Retinal pigment epithelial cell (primary cell): ENCODE data around the gene PCSK6.

ENCODE experiments used
- DNase-seq: peaks from one replicate; pipeline ENCODE4 v3.0.0-alpha.2; 2010; ENCODE audit warnings: low read depth
- H3K4me3 ChIP-seq: 2 replicates; pipeline ENCODE4 v1.5.1; 2011; ENCODE audit warnings: mild to moderate bottlenecking, low read length, control low read depth, moderate library complexity
- TF ChIP-seq, protein P1 (sequence below): conservative IDR thresholded peaks from 2 replicates; pipeline ENCODE4 v1.5.1; 2011; ENCODE audit warnings: low read depth, low read length, control low read depth, inconsistent platforms

Gene PCSK6

DNA sequence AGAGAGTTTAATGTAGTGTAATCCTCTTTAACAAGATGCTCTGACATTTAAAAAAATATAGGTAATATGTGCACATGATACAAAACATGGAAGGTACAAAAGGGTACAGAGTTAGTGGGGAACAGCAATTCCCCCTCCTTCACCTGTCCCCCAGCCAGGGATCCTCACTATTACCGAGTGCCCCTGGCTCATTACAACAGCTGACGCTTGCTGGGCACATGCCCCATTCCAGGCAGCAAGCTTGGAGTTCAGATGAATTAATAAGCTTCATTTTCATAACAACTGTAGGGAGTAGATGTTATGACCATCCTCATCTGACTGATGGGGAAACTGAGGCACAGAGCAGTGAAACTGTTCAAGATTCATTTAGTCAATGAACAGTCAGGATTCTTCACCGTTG lies 41.2 kb downstream of the PCSK6 start:
- no peak for DNase-seq
- TF ChIP-seq, protein P1, sequence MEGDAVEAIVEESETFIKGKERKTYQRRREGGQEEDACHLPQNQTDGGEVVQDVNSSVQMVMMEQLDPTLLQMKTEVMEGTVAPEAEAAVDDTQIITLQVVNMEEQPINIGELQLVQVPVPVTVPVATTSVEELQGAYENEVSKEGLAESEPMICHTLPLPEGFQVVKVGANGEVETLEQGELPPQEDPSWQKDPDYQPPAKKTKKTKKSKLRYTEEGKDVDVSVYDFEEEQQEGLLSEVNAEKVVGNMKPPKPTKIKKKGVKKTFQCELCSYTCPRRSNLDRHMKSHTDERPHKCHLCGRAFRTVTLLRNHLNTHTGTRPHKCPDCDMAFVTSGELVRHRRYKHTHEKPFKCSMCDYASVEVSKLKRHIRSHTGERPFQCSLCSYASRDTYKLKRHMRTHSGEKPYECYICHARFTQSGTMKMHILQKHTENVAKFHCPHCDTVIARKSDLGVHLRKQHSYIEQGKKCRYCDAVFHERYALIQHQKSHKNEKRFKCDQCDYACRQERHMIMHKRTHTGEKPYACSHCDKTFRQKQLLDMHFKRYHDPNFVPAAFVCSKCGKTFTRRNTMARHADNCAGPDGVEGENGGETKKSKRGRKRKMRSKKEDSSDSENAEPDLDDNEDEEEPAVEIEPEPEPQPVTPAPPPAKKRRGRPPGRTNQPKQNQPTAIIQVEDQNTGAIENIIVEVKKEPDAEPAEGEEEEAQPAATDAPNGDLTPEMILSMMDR, result no peak

DNA sequence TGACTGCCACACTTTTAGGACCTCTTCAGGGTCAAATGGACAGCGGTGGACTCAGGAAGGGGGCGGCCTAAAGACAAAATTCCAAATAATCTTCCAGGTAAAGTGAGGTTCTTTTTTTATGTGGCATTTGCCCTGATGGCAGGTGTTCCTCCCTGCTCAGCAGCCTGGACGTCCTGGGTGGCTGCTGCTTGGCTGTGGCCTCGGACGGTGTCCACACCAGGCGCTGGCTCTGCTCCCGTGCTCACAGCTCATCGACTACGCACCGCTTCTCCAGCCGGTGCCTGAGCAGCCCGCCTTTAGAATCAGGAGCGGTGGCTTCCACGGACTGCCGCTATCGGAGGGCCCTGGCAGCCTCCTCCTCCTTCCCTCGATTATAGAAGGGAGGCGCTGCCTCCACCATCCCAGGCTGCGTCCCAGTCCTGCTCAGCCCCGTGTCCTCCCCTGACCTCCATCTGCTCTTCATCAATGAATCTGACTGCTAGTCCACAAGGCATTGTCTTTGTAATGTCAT lies 41.9 kb downstream of the PCSK6 start:
- TF ChIP-seq, protein P1, result no peak
- no peak for DNase-seq
- H3K4me3 ChIP-seq, result no peak overlapping the region

More for the DNA sequence above, 41.2 kb downstream of the PCSK6 start:
- H3K4me3 ChIP-seq, result no peak overlapping the region

DNA sequence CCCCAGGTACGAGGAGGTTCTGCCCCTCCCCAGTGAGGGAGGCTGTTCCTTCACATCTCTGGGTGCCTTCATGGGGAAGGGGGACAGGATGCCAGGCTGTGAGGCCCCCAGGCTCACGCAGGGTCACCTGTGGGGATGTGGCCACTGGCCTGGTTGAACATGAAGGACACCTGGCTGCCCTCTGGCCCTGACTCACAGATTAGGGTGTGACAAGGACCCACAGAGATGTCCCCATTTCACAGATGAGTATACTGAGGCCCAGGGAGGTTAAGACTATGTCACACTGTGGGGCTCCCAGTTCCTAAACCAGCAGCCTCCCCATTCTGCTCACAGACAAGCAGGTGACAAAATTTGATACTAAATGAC lies 42.4 kb downstream of the PCSK6 start:
- DNase-seq, result no peak
- TF ChIP-seq, protein P1, result no peak
- H3K4me3 ChIP-seq, result no peak overlapping the region

DNA sequence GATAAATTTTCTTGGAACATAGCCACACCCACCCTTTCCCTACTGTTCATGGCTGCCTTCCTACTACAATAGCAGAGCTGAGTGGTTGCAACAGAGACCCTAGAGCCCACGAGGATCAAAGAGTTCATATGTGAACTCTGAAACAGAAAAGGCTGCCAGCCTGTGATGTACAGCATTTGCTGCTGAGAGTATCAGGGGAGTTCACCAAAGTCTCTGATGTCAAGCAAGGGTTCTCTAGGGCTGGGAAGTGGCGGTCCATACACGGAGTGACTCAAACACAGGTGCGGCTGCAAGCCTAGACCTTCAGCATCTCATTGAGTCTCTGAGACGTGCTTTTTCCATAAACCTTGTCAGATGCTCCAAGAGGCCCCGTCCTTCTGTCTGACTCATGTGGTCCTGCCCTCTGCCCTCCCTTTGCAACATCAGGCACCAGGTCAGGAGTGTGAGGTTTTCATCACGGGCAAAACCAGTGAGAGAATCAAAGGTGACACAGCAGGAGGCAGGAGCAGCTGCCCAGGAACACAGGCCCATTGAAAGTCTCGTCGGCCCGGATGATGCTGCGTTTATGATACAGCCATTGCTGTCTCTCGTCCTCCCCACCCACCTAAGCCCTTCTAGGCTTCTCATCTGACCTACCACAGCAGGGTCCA lies 42.9 kb downstream of the PCSK6 start:
- TF ChIP-seq, protein P1, result no peak
- no peak for DNase-seq

DNA sequence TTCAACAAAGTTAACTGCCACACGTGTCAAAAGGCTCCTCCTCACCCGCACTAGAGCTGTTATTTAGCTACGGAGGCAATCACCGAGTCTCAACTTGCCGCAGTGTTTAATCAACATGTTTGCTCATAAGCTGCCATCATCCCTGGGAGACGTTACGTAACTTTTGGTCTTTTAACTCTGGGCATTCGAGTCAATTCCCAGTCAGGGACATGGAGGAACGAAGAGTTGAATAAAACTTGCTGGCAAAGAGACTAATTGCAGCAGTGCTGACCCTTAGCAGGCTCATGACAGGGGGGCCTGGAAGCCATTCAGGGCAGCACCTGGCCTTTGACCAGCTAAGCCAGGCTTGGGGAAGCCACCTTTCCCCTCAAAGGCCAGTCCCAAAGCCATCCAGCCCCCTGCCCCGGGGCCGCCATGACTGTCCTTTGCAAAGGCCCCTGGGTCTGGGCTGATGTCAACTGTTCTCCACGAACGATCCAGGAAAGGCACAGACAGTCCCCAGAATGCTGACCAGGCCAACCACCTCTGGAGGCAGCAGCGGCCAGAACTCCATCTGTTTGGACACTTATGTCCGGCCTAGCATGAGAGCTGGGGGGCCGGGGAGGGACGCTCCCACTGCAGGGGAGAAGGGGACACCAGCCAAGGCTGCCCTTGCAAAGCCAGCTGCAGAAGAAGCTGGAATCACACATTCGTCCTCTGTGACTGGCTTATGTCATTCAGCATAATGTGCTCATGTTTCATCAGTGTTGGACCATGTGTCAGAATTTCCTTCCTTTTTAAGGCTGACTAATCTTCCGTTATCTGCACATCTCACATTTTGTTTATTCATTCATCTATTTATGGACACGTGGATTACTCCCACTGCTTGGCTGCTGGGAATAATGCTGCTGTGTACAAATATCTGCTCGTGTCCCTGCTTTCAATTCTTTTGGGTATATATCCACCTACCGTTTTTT lies 43.7 kb downstream of the PCSK6 start:
- TF ChIP-seq, protein P1, result no peak
- no peak for DNase-seq
- H3K4me3 ChIP-seq, result no peak overlapping the region

More for the DNA sequence above, 42.9 kb downstream of the PCSK6 start:
- no peak overlapping the region for H3K4me3 ChIP-seq

DNA sequence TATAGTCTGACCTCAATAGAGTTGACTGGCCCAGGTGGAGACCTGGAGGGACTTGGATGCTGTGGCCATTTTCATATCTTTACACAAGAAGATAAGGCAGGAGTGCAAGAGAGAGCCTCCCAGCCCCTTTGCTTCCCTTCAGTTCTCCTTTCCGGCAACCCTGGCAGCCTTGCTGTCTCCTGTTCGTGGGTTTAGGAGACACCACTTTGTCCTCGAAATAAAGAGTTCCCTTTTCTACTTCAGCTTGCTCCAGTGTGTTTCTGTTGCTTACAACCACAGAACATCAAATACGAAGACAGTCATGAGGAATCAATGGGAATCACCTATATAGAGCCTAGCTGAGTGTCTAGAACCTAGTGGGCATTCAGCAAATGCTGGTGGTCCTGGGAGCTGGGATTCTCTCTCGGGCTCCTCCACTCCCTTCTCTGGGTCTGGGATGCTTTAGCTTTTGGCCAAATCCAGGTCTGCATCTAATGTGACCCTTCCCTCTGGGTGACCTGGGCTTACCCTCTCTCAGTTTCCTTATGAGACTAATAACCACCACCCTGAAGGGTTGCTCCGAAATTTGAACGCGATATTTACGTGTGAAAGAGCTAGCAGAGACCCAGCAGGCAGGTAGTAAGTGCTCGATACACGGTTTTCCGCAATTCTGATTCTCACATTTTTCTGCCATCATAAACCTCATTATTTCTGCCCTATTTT lies 44.5 kb downstream of the PCSK6 start:
- TF ChIP-seq, protein P1, result no peak
- H3K4me3 ChIP-seq, result no peak overlapping the region
- DNase-seq, result no peak
